ENCODE results near the gene AGRN. TPM values are rescaled to one million over a fixed set of nuclear protein-coding genes. Genes with fewer than 3 reads are reported as not detected.

Gene AGRN
- total RNA-seq, 1 experiment from 2014 or later = 134 TPM

- no peak for DNase-seq (ENCODE audit: low read depth, low spot score)
- TF ChIP-seq POLR2A (IDR thresholded peaks at IDR 0.05; ENCODE audit: borderline replicate concordance, extremely low read depth, insufficient read depth, insufficient read length) (no peak), JUND (IDR thresholded peaks at IDR 0.05) (no peak), ZBTB33 (IDR thresholded peaks at IDR 0.05; ENCODE audit: extremely low read depth, insufficient replicate concordance, low read length) (no peak), EGR1 (IDR thresholded peaks at IDR 0.05; ENCODE audit: low read depth) (no peak), EZH2 (IDR thresholded peaks at IDR 0.05) (no peak), SRF (IDR thresholded peaks at IDR 0.05; ENCODE audit: low read depth) (no peak), SIN3A (IDR thresholded peaks at IDR 0.05; ENCODE audit: low read depth) (no peak)
- ChIA-PET CTCF (no interaction called here), RAD21 (ENCODE audit: low non-redundant PET in 1 of 2, low total read pairs in 2 of 2, uncharacterized antibody in 2 of 2, unreplicated experiment in 2 of 2) (no interaction called here), POLR2A (interaction anchor here (0.7 to 1.3 kb wide), 11 partner anchors 11 to 230 kb away, joined by 3 to 11 read pairs (median 3); partner anchors contain the start of genes AGRN and ISG15)
- intact Hi-C loops (cut with micrococcal nuclease) = loop anchor here (5.0 kb wide), 1 partner anchor 273 kb away; the partner anchor contains the start of gene DVL1
- no TSS peak for BruUV-seq (replicated peaks)
- Histone ChIP-seq H3K27me3 (ENCODE audit: insufficient read depth, low read length) (no peaks in the 10 kb centered on the region), H3K9ac (ENCODE audit: low read length) (peak overlapping the region; percentile 82; the same call in 1 of the 2 replicates), H3K27ac (ENCODE audit: low read depth, low read length) (peak overlapping the region; percentile 91; the same call in 1 of the 2 replicates), H4K20me1 (ENCODE audit: insufficient read depth) (no peaks in the 10 kb centered on the region), H3K9me3 (ENCODE audit: control insufficient read depth in 1 of 2, insufficient read depth in 1 of 2, low read depth in 1 of 2, low read length in 2 of 2) (no peaks in the 10 kb centered on the region), H3K79me2 (ENCODE audit: insufficient read depth, low read length) (peaks cover 3% of the 10 kb centered on the region; the same call in 1 of the 2 replicates), H3K4me3 (replicated peaks in 1 of 2; ENCODE audit: low read depth in 1 of 2, low read length in 2 of 2) (peak overlapping the region in 1 of 2 experiments; percentile 70; a peak in 1 of 4 replicates), H3K4me1 (ENCODE audit: control insufficient read depth in 1 of 2, insufficient read depth in 2 of 2, low read length in 2 of 2) (peaks cover 37 to 52% of the 10 kb centered on the region in 2 experiments), H3K36me3 (ENCODE audit: control insufficient read depth in 1 of 2, insufficient read depth in 2 of 2, low read length in 2 of 2) (no peaks in the 10 kb centered on the region), H3K9me2 (ENCODE audit: insufficient read depth) (no peaks in the 10 kb centered on the region), H2AFZ (ENCODE audit: low read depth, low read length, poor library complexity, severe bottlenecking) (no peak overlapping the region), H3K4me2 (ENCODE audit: low read length) (peak overlapping the region; percentile 98)
- ATAC-seq = 0 out of 2 replicates have a peak, but pooled peaks have one; percentile 1
Observed at GRCh38 chr1:1074631-1075147, 54.8 kb downstream of the AGRN start.

Measured in HCT116 (cell line).